Mesothelial cell of epicardium (in vitro differentiated cells): Measurements from ENCODE around the gene MAGI2. TPM values are rescaled to one million over a fixed set of nuclear protein-coding genes. Genes with fewer than 3 reads are reported as not detected.

Source experiments
- DNase-seq, 2 experiments: peaks; one replicate each; pipeline ENCODE4 v3.0.0; 2021; ENCODE audit warnings: low spot score in 2 of 2; ENCODE audit not compliant: unreplicated experiment in 2 of 2
- H3K27ac Mint-ChIP-seq: 2 replicates; pipeline ENCODE4 v1.8.0; 2021; ENCODE audit warnings: mixed read lengths
- H3K27me3 Mint-ChIP-seq: 2 replicates; pipeline ENCODE4 v1.8.0; 2021; ENCODE audit warnings: low read depth, mixed read lengths
- H3K36me3 Mint-ChIP-seq: 2 replicates; pipeline ENCODE4 v1.8.0; 2021; ENCODE audit warnings: mixed read lengths
- H3K4me1 Mint-ChIP-seq: 2 replicates; pipeline ENCODE4 v1.8.0; 2021; ENCODE audit warnings: mixed read lengths
- H3K4me3 Mint-ChIP-seq: 2 replicates; pipeline ENCODE4 v1.8.0; 2021; ENCODE audit warnings: mild to moderate bottlenecking, moderate library complexity, mixed read lengths
- H3K9me3 Mint-ChIP-seq: 2 replicates; pipeline ENCODE4 v1.8.0; 2021; ENCODE audit warnings: mixed read lengths
- CTCF ChIP-seq: fragments of 200-600 bp; sonication (generic); IDR thresholded peaks from one replicate; pipeline ENCODE4 v1.5.0; 2021; ENCODE audit warnings: antibody characterized with exemption; ENCODE audit not compliant: unreplicated experiment
- total RNA-seq: library from RNA; stranded (reverse); gene quantifications from 3 replicates; pipeline ENCODE4 v1.2.1, GENCODE V29; 2021

Gene MAGI2
- total RNA-seq, 1 donor from 2014 or later, result 38.4 TPM

DNA sequence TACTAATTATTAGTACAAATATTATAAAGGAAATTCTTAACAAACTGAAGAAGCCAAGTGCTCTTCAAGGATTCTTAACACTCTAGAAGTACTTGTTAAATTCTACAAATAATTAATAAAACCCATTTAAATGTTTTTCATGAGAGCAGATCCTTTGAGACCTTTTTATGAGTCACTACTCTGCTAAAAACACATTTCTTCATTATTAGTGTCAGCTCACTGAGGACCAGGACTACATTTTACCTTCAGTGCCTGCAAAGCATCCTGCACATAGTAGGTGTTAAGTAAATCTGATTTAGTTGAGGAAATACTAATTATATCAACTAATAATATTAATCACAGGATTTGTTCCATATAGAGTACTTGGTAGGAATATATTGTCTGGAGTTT is 1381.3 kb downstream of the MAGI2 start:
- H3K36me3 Mint-ChIP-seq, result peaks cover 3% of the 10 kb centered on the region
- H3K9me3 Mint-ChIP-seq, result peaks cover 8% of the 10 kb centered on the region
- no peaks in the 10 kb centered on the region for H3K27me3 Mint-ChIP-seq
- no peak overlapping the region for H3K4me3 Mint-ChIP-seq
- TF ChIP-seq CTCF, result no peak
- peaks cover 15% of the 10 kb centered on the region for H3K4me1 Mint-ChIP-seq
- no peak for DNase-seq
- no peak overlapping the region for H3K27ac Mint-ChIP-seq

DNA sequence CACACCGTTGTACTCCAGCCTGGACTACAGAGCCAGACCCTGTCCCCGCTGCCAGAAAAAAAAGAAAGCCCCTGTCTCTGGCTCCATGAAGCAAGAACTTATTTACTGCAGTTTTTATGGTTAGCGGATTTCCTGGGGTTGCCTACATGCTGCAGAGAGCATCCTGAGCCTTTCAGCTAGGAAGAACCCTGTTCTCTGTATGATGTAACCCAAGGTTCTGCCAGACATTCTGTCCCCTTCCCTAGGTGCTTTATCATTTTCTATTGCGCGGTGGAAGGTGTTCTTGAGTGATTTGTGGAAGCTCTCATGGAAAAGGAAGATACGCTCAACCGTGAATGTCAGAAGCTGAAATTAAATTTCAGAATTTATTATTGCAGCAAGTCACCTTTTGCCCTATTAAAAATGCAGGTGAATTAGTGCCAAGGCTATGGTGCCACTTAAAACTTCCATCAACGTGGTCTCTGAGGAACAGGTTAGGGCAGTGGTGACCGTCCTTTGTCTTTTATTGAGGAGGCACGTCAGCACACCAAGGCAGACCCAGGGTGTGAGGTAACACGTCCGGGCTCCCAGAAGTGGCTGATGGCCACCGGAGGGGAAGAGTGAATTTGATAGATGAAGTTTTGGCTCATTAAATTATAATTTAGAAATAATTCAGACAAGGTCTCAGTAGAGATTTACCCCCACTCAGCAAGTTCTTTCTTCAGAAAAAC is 1381.8 kb downstream of the MAGI2 start:
- Mint-ChIP-seq H3K36me3 (peaks cover 3% of the 10 kb centered on the region), H3K4me1 (peaks cover 15% of the 10 kb centered on the region), H3K4me3 (no peak overlapping the region), H3K9me3 (peaks cover 8% of the 10 kb centered on the region), H3K27ac (no peak overlapping the region), H3K27me3 (no peaks in the 10 kb centered on the region)
- no peak for DNase-seq
- no peak for TF ChIP-seq CTCF

- no peak overlapping the region for H3K4me3 Mint-ChIP-seq
- H3K9me3 Mint-ChIP-seq, result peaks cover 8% of the 10 kb centered on the region
- no peak overlapping the region for H3K27ac Mint-ChIP-seq
- no peak for TF ChIP-seq CTCF
- H3K36me3 Mint-ChIP-seq, result peaks cover 3% of the 10 kb centered on the region
- no peaks in the 10 kb centered on the region for H3K4me1 Mint-ChIP-seq
- no peak for DNase-seq
- H3K27me3 Mint-ChIP-seq, result peaks cover 6% of the 10 kb centered on the region
Measured at GRCh38 chr7:78066599-78066998, 1386.9 kb downstream of the MAGI2 start.

GRCh38 chr7:78063758-78064157 is 1389.7 kb downstream of the MAGI2 start:
- Mint-ChIP-seq H3K36me3 (no peaks in the 10 kb centered on the region), H3K4me3 (no peak overlapping the region), H3K27ac (no peak overlapping the region), H3K27me3 (peaks cover 17% of the 10 kb centered on the region), H3K4me1 (no peaks in the 10 kb centered on the region), H3K9me3 (no peaks in the 10 kb centered on the region)
- no peak for DNase-seq
- TF ChIP-seq CTCF, result no peak

- Mint-ChIP-seq H3K27ac (no peak overlapping the region), H3K4me1 (no peaks in the 10 kb centered on the region), H3K4me3 (no peak overlapping the region), H3K27me3 (peaks cover 22% of the 10 kb centered on the region), H3K36me3 (no peaks in the 10 kb centered on the region), H3K9me3 (no peaks in the 10 kb centered on the region)
- no peak for TF ChIP-seq CTCF
- DNase-seq, result no peak
Measured at GRCh38 chr7:78062214-78062613, 1391.3 kb downstream of the MAGI2 start.
